ENCODE measurements around the gene RSPH6A.
A peak's percentile ranks its signal among the peaks of the same experiment; 100 is the strongest.

The RSPH6A gene

GRCh38 chr19:45824531-45825262 lies 9.6 kb upstream of the RSPH6A start:
- no peak for DNase-seq

GRCh38 chr19:45824041-45824471 lies 8.9 kb upstream of the RSPH6A start:
- DNase-seq, result no peak

GRCh38 chr19:45823182-45823581 lies 8.1 kb upstream of the RSPH6A start:
- no peak for DNase-seq

- no peak for DNase-seq
Observed at GRCh38 chr19:45822716-45823115, 7.6 kb upstream of the RSPH6A start.

- DNase-seq, result no peak
Observed at GRCh38 chr19:45821570-45821969, 6.5 kb upstream of the RSPH6A start.

GRCh38 chr19:45821103-45821521 lies 6.0 kb upstream of the RSPH6A start:
- DNase-seq, result no peak

- no peak for DNase-seq
Observed at GRCh38 chr19:45820413-45821102, 5.5 kb upstream of the RSPH6A start.

- no peak for DNase-seq
Observed at GRCh38 chr19:45819769-45820168, 4.7 kb upstream of the RSPH6A start.

- no peak for DNase-seq
Observed at GRCh38 chr19:45817725-45818301, 2.7 kb upstream of the RSPH6A start.

- peak; percentile 67 for DNase-seq
Observed at GRCh38 chr19:45817010-45817724, 2.1 kb upstream of the RSPH6A start.

GRCh38 chr19:45816236-45817009 lies 1.3 kb upstream of the RSPH6A start:
- no peak for DNase-seq

GRCh38 chr19:45815481-45816216 lies 541 bp upstream of the RSPH6A start:
- DNase-seq, result no peak

- DNase-seq, result no peak
Observed at GRCh38 chr19:45814166-45814780, 835 bp downstream of the RSPH6A start.

- no peak for DNase-seq
Observed at GRCh38 chr19:45812297-45812696, 2.8 kb downstream of the RSPH6A start.

GRCh38 chr19:45809643-45810159 lies 5.4 kb downstream of the RSPH6A start:
- no peak for DNase-seq

GRCh38 chr19:45805719-45806118 lies 9.4 kb downstream of the RSPH6A start:
- no peak for DNase-seq

- DNase-seq, result no peak
Observed at GRCh38 chr19:45804959-45805230, 10.2 kb downstream of the RSPH6A start.

- DNase-seq, result no peak
Observed at GRCh38 chr19:45804140-45804958, 10.8 kb downstream of the RSPH6A start.

GRCh38 chr19:45801603-45802175 lies 13.4 kb downstream of the RSPH6A start:
- no peak for DNase-seq

GRCh38 chr19:45800070-45800553 lies 15.0 kb downstream of the RSPH6A start:
- no peak for DNase-seq
